ENCODE results near the gene PPP6R3. TPM values are rescaled to one million over a fixed set of nuclear protein-coding genes. Genes with fewer than 3 reads are reported as not detected.

PPP6R3 gene
- total RNA-seq, 1 experiment from 2014 or later: 129 TPM

DNA sequence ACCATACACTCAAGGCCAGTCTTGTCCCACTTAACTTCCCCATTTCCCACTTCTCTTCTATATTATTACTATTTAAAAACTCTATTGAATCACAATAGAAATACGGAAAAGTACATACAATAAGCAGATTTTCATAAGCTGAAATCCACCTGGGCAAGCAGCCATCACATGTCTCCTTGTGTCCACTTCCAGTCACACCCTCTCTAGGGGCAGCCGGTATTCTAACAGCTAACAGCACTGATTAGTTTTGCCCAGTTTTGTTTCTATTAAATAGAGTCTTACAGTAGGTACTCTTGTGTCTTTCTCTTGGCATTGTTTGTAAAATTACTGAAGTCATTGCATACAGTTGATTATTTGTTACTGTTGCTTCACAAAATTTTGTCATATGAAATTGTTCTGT lies 37.8 kb downstream of the PPP6R3 start:
- H3K9me2 ChIP-seq (ENCODE audit: insufficient read depth): no peaks in the 10 kb centered on the region
- H3F3A ChIP-seq (ENCODE audit: insufficient read depth, low read depth): peaks cover 17% of the 10 kb centered on the region
- no peak for DNase-seq
- peaks cover 92% of the 10 kb centered on the region for H4K20me1 ChIP-seq (ENCODE audit: insufficient read depth)
- no peak overlapping the region for H3K27ac ChIP-seq
- no TSS peak for BruUV-seq (replicated peaks)
- no peak overlapping the region for H2AFZ ChIP-seq
- H3K9me3 ChIP-seq (ENCODE audit: insufficient read depth, low read depth): no peaks in the 10 kb centered on the region
- H3K27me3 ChIP-seq (ENCODE audit: insufficient read depth, low read depth): no peaks in the 10 kb centered on the region
- TF ChIP-seq, protein P1, sequence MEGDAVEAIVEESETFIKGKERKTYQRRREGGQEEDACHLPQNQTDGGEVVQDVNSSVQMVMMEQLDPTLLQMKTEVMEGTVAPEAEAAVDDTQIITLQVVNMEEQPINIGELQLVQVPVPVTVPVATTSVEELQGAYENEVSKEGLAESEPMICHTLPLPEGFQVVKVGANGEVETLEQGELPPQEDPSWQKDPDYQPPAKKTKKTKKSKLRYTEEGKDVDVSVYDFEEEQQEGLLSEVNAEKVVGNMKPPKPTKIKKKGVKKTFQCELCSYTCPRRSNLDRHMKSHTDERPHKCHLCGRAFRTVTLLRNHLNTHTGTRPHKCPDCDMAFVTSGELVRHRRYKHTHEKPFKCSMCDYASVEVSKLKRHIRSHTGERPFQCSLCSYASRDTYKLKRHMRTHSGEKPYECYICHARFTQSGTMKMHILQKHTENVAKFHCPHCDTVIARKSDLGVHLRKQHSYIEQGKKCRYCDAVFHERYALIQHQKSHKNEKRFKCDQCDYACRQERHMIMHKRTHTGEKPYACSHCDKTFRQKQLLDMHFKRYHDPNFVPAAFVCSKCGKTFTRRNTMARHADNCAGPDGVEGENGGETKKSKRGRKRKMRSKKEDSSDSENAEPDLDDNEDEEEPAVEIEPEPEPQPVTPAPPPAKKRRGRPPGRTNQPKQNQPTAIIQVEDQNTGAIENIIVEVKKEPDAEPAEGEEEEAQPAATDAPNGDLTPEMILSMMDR (conservative IDR thresholded peaks at IDR 0.05): no peak
- no peak for TF ChIP-seq EZH2 (IDR thresholded peaks at IDR 0.05; ENCODE audit: low read depth)
- no peaks in the 10 kb centered on the region for H3K4me1 ChIP-seq (replicated peaks; ENCODE audit: insufficient read depth)
- no peak overlapping the region for H3K4me2 ChIP-seq
- peaks cover 98% of the 10 kb centered on the region for H3K79me2 ChIP-seq (ENCODE audit: low read depth)
- ChIA-PET POLR2A (ENCODE audit: unreplicated experiment) (no interaction called here), CTCF (interaction anchor here (0.6 kb wide), 1 partner anchor 11 kb away, joined by 3 read pairs; no protein-coding TSS in a partner anchor)
- no peak overlapping the region for H3K4me3 ChIP-seq
- intact Hi-C loops (cut with micrococcal nuclease; ENCODE audit: unreplicated experiment): no loop called here
- peaks cover 7% of the 10 kb centered on the region; the same call in 1 of the 2 replicates for H3K36me3 ChIP-seq (ENCODE audit: low read depth)

DNA sequence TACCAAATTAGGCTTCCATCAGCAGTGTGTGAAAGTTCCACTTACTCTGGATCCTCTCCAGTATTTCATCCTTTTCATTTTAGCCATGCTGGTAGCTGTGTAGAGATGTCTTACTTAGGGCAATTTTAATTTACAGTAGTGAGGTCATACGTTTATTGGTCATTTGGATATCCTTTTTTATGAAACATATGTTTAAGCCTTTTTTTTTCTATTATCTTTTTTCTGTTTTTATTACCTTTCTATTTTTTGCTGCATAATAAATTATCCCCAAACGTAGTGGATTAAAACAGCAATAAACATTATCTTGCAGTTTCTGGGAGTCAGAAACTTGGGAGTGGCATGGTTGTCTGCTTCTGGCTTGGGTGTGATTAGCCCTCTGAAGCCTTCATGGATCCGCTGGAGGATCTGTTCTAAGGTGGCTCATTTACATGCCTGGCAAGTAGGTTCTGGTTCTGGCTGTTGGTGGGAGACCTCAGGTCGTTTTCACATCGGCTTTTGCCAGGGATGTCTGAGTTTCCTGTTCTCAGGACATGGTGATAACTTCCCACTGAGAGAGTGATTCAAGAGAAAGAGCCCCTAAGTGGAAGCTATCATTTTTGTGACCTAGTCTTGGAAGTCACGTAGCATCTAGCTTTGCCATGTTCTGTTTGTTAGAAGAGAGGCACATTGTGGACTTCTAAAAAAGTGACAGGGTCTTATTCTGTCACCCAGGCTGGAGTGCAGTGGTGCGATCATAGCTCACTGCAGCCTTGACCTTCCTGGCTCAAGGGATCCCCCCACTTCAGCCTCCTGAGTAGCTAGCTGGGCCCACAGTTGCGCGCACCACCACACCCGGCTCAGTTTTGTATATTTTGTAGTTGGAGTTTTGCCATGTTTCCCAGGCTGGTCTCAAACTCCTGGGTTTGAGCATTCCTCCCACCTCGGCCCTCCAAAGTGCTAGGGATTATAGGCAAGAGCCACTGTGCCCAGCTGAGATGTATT lies 38.6 kb downstream of the PPP6R3 start:
- H3K4me1 ChIP-seq (replicated peaks; ENCODE audit: insufficient read depth): no peaks in the 10 kb centered on the region
- no peak overlapping the region for H3K4me2 ChIP-seq
- CTCF ChIA-PET: interaction anchor here (0.6 kb wide), 1 partner anchor 10 kb away, joined by 3 read pairs; no protein-coding TSS in a partner anchor
- intact Hi-C loops (cut with micrococcal nuclease; ENCODE audit: unreplicated experiment): no loop called here
- peaks cover 100% of the 10 kb centered on the region for H3K79me2 ChIP-seq (ENCODE audit: low read depth)
- TF ChIP-seq EZH2 (IDR thresholded peaks at IDR 0.05; ENCODE audit: low read depth): no peak
- TF ChIP-seq, protein P1 (conservative IDR thresholded peaks at IDR 0.05): no peak
- H4K20me1 ChIP-seq (ENCODE audit: insufficient read depth): peaks cover 98% of the 10 kb centered on the region
- no peak overlapping the region for H3K4me3 ChIP-seq
- POLR2A ChIA-PET (ENCODE audit: unreplicated experiment): no interaction called here
- no peaks in the 10 kb centered on the region for H3K9me2 ChIP-seq (ENCODE audit: insufficient read depth)
- no peak for DNase-seq
- H3K36me3 ChIP-seq (ENCODE audit: low read depth): peaks cover 7% of the 10 kb centered on the region; the same call in 1 of the 2 replicates
- no TSS peak for BruUV-seq (replicated peaks)
- H3K27ac ChIP-seq: no peak overlapping the region
- H3F3A ChIP-seq (ENCODE audit: insufficient read depth, low read depth): peaks cover 17% of the 10 kb centered on the region
- no peaks in the 10 kb centered on the region for H3K27me3 ChIP-seq (ENCODE audit: insufficient read depth, low read depth)
- H3K9me3 ChIP-seq (ENCODE audit: insufficient read depth, low read depth): no peaks in the 10 kb centered on the region
- H2AFZ ChIP-seq: no peak overlapping the region

DNA sequence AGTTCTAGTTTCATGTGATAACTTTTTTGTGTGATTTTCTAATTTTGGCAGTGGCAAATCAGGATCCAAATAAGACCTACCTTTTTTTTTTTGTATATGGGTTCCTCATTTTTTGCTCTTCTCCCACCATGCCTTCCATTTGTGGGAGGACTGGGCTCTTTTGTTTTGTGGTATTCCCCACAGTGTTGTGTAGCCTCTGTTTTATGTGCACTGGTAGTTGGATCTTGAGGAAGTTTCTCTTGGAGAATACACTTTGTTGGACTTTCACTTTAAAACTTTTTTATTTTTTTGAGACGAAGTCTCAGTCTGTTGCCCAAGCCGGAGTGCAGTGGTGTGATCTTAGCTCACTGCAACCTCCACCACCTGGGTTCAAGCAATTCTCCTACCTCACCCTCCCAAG lies 39.7 kb downstream of the PPP6R3 start:
- Histone ChIP-seq H4K20me1 (ENCODE audit: insufficient read depth) (peaks cover 98% of the 10 kb centered on the region), H3K27me3 (ENCODE audit: insufficient read depth, low read depth) (no peaks in the 10 kb centered on the region), H2AFZ (no peak overlapping the region), H3K4me3 (no peak overlapping the region), H3F3A (ENCODE audit: insufficient read depth, low read depth) (peaks cover 23% of the 10 kb centered on the region), H3K4me2 (no peak overlapping the region), H3K79me2 (ENCODE audit: low read depth) (peaks cover 100% of the 10 kb centered on the region), H3K4me1 (replicated peaks; ENCODE audit: insufficient read depth) (no peaks in the 10 kb centered on the region), H3K27ac (no peak overlapping the region), H3K9me3 (ENCODE audit: insufficient read depth, low read depth) (no peaks in the 10 kb centered on the region), H3K9me2 (ENCODE audit: insufficient read depth) (no peaks in the 10 kb centered on the region), H3K36me3 (ENCODE audit: low read depth) (peaks cover 9% of the 10 kb centered on the region; the same call in 1 of the 2 replicates)
- intact Hi-C loops (cut with micrococcal nuclease; ENCODE audit: unreplicated experiment): no loop called here
- POLR2A ChIA-PET (ENCODE audit: unreplicated experiment): no interaction called here
- TF ChIP-seq EZH2 (IDR thresholded peaks at IDR 0.05; ENCODE audit: low read depth): no peak
- TF ChIP-seq, protein P1 (conservative IDR thresholded peaks at IDR 0.05): no peak
- no TSS peak for BruUV-seq (replicated peaks)
- CTCF ChIA-PET: no interaction called here
- no peak for DNase-seq
